GM18909 (cell line): ENCODE results near the gene SCMH1.
"Not testable (repeated sequence)": the region's sequence is repeated elsewhere in the genome, so short reads cannot be mapped to it uniquely, and the experiment has no call there.

Experiments used
- ATAC-seq: cut with Tn5 transposase; IDR thresholded peaks from one replicate; pipeline ENCODE4 v1.9.1; 2021; ENCODE audit warnings: mild to moderate bottlenecking; ENCODE audit not compliant: unreplicated experiment, poor library complexity

The SCMH1 gene

GRCh38 chr1:41255978-41256377 lies 13.9 kb upstream of the SCMH1 start:
- no peak for ATAC-seq

DNA sequence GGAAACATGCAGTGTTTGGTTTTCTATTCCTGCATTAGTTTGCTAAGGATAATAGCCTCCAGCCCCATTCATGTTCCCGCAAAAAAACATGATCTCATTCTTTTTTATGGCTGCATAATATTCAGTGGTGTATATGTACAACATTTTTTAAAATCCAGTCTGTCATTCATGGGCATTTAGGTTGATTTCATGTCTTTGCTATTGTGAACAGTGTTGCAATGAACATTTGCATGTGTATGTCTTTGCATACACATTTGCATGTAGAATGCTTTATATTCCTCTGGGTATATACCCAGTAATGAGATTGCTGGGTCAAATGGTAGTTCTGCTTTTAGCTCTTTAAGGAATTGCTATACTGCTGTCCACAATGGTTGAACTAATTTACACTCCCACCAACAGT lies 9.0 kb upstream of the SCMH1 start:
- ATAC-seq: not testable (repeated sequence)

DNA sequence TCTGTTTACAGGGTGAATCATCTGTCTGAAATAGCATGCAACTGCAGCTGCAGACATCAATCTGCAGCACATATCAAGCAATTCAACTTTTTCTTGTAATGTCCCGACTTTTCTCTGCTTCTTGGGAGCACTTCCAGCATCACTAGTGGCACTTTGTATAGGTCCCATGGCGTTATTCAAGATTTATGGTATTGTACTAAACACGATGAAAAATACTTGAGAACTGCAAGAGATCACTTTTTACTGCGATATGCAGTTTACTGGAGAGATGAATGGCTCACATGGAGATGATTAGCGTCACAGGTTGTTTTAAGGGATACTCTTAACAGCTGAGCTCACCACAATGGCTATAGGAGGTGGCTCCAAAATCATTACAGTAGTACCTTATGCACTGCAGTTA lies 7.2 kb upstream of the SCMH1 start:
- ATAC-seq: no peak

- ATAC-seq: no peak
These were observed 4.5 kb upstream of the SCMH1 start for GRCh38 chr1:41246568-41246967.

GRCh38 chr1:41245659-41246058 lies 3.6 kb upstream of the SCMH1 start:
- no peak for ATAC-seq

DNA sequence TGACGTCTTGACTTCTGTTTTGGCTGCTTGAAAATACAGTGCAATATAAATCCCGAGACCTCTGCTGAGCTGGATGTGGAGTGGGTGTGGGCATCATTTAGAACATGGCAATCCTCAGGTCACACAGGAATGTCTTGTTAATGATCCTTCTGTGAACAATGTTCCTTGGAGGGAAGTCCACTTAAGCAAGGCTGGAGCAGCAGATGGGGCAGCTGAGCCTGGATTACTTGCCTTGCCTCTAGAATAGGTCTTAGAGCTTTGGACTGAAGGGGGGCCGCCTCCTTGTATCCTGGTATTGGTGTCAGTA lies 926 bp upstream of the SCMH1 start:
- no peak for ATAC-seq

DNA sequence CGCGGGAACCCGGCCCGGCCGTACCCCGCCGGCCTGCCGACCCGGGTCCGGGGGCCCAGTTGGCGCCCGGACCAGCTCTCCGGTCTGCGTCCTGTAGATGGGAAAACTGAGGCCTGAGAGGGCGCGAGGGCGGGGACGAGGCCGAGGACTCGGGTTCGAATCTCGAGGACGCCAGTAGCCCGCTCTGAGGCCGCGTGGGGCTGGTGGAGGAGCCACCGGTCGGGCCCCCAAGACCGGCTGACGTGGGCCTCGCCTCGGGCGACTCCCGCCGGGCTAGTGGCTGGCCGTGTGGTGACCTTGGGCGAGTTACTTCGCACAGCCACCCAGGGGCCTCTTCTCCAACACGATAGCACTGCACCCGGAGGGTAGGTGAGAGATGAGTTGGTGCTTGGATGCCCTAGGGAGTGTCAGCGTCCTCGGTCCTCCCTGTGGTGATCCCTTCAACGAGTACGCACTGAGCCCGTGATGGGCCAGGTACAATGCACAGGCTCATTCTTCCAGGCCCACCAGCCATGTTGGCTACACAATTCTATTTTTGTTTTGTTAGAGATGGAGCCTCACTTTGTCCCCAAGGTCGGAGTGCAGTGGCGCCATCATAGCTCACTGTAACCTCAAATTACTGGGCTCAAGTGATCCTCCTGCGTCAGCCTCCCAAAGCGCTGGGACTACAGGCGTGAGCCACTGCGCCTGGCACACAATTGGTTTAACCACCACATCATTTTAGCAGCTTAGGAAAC lies 404 bp upstream of the SCMH1 start:
- peak; percentile 17 for ATAC-seq

GRCh38 chr1:41241354-41241748 lies 755 bp downstream of the SCMH1 start:
- peak; percentile 69 for ATAC-seq

DNA sequence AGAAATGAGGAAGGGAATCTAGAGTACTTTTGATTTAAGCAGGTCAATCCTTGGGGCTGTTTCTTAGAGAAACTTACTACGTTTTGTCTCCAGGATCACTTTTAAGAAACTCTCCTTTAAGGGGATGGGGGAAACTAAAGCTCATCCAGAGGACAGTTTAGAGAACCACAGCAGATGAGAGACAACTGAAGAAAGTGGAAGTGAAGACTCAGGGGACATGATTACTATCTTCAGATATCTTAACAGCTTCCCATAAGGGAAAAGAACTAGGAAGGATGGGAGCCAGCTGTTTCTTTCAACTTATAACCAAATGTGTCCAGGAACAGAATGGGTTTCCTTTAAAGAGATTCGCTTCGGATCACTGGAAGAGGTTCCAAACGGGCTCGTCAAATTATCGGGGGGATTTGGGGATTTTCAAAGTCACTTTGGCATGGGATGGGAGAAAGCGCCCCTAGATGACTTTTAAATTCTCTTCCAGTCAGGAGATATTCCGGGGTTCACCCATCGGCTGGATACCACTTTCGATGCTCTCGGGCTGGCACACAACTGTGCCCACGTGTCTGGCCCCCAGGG lies 1.2 kb downstream of the SCMH1 start:
- ATAC-seq: no peak

- ATAC-seq: no peak
These were observed 2.0 kb downstream of the SCMH1 start for GRCh38 chr1:41239988-41240610.

DNA sequence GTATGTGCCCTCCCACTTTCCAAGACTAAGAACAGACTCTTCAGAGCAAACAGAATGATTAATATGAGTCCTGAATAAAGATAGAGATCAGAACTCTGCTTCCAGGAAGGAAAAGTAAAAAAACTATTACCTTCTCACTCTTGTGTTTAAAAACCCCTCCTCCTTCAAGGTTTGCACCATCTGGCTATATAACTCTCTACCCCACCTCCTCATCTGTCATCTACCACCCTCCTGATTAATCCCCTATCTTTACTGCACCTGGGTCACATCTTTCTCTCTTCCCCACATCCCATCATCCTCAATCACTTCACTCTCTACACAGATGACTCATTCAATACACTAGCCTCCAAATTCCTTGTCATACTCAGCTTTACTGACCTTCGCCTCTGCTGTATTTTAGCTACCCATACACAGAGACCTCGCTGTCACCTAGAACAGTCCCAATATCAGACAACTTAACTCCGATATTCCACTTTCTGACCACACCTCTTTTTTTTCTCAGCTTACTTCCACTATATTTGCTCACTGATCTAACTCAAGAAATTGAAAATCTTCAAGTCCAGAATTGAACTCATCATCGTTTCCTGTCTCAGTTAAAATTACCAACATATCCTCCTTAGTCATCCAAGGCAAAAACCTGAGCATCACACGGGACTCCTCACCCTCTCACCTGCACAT lies 3.7 kb downstream of the SCMH1 start:
- ATAC-seq: no peak

DNA sequence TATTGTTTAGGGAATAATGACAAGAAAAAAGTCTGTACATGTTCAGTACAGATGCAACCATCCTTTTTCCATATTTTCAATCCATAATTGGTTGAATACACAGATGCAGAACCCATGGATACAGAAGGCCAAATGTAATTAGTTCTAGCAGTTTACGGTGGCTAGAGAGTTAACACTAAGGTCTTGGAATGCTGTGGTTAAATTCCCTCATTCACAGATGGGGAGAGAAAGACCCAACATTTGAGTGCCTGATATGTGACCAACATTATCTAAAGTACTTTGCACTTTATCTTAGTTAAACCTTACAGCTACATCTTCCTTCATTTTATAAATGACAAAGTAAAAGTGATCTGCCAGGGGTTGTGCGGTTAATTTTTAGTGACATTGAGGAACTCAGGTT lies 5.3 kb downstream of the SCMH1 start:
- ATAC-seq: no peak

GRCh38 chr1:41235893-41236292 lies 6.2 kb downstream of the SCMH1 start:
- no peak for ATAC-seq

- no peak for ATAC-seq
These were observed 8.4 kb downstream of the SCMH1 start for GRCh38 chr1:41233708-41234107.

GRCh38 chr1:41232305-41232704 lies 9.8 kb downstream of the SCMH1 start:
- ATAC-seq: no peak

- no peak for ATAC-seq
These were observed 11.4 kb downstream of the SCMH1 start for GRCh38 chr1:41230656-41231055.

DNA sequence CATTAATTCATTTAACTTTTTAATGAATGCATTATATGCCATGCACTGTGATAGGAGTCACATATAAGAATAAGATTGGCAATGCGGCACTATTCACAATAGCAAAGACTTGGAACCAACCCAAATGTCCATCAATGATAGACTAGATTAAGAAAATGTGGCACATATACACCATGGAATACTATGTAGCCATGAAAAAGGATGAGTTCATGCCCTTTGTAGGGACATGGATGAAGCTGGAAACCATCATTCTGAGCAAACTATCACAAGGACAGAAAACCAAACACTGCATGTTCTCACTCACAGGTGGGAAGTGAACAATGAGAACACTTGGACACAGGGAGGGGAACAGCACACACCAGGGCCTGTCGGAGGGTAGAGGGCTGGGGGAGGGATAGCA lies 12.9 kb downstream of the SCMH1 start:
- not testable (repeated sequence) for ATAC-seq

DNA sequence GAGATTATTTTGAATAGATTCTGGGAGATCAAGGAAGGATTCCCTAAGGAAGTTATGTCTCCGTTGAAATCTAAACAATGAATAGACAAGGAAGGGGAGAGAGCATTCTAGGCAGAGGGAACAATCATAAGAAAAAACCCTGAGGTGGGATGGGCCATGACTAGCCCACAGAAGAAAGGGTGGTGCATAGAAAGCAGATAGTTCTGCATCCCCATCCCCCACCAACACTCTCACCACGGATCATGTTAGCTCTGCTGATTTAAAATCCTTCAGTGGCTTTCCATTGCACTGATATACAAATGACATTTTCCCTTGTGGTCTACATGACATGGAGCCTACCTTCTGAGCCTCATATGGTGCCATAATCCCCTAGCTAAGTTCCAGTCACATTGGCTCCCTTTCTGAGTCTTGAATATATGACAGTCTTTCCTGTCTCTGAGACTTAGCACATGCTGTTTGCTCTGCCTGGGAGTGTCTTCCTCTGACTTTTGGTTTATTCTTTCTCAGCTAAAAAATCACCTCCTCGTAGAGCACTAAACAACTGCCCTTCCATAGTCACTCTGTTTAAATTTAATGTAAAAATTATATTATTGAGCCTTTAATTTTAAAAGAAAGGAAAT lies 15.2 kb downstream of the SCMH1 start:
- ATAC-seq: no peak

- no peak for ATAC-seq
These were observed 16.6 kb downstream of the SCMH1 start for GRCh38 chr1:41225495-41225894.

GRCh38 chr1:41222496-41222895 lies 19.6 kb downstream of the SCMH1 start:
- no peak for ATAC-seq

DNA sequence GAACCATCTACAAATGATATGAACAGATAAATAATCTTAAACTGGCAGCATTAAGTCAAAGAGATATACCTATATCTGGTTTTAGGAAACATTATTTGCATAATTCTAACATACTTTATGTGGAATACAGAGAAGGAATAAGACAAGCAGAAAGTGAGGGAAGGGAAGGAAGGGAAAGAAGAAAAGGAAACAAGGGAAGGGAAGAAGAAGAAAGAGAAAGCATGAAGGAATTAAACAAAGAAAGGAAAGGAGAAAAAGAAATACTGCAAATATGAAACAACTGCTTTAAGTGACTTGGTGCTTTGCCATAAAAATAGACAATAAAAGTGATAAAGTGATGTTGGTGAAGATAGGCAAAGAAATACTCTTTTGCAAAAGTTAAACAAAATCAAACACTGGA lies 20.1 kb downstream of the SCMH1 start:
- no peak for ATAC-seq
